Neuronal stem cell (in vitro differentiated cells): Measurements from ENCODE around the gene CROCC2.

ENCODE experiments used
- DNase-seq: peaks from one replicate; pipeline ENCODE4 v3.0.0-alpha.2; 2013; ENCODE audit warnings: low spot score
- H2AFZ ChIP-seq: one replicate; pipeline ENCODE4 v1.6.1; 2013; ENCODE audit warnings: mild to moderate bottlenecking, low read length, inconsistent platforms
- H2AK5ac ChIP-seq: 2 replicates; pipeline ENCODE4 v1.6.1; 2013; ENCODE audit warnings: low read depth, mild to moderate bottlenecking, inconsistent platforms, low read length, moderate library complexity, mixed read lengths
- H2BK120ac ChIP-seq: 2 replicates; pipeline ENCODE4 v1.6.1; 2013; ENCODE audit warnings: low read depth, mild to moderate bottlenecking, inconsistent platforms, low read length, moderate library complexity, mixed read lengths
- H2BK12ac ChIP-seq: one replicate; pipeline ENCODE4 v1.6.1; 2013; ENCODE audit warnings: low read length, inconsistent platforms
- H2BK15ac ChIP-seq: 2 replicates; pipeline ENCODE4 v1.6.1; 2013; ENCODE audit warnings: mild to moderate bottlenecking, low read length, inconsistent platforms, mixed read lengths
- H2BK5ac ChIP-seq: one replicate; pipeline ENCODE4 v1.6.1; 2013; ENCODE audit warnings: inconsistent platforms, mild to moderate bottlenecking, low read length, moderate library complexity
- H3K14ac ChIP-seq: one replicate; pipeline ENCODE4 v1.6.1; 2013; ENCODE audit warnings: low read length, inconsistent platforms
- H3K18ac ChIP-seq: 2 replicates; pipeline ENCODE4 v1.6.1; 2013; ENCODE audit warnings: low read length, inconsistent platforms
- H3K23ac ChIP-seq: 2 replicates; pipeline ENCODE4 v1.6.1; 2013; ENCODE audit warnings: low read depth, mild to moderate bottlenecking, mixed read lengths, low read length, inconsistent platforms; ENCODE audit not compliant: poor library complexity
- H3K27ac ChIP-seq: replicated peaks from 3 replicates; pipeline ENCODE4 v1.5.1; 2013; ENCODE audit warnings: low read length, inconsistent platforms
- H3K27me3 ChIP-seq, 3 experiments: 2 replicates each; pipeline ENCODE4 v1.6.1; 2013; ENCODE audit warnings: low read length in 3 of 3, mild to moderate bottlenecking in 2 of 3, inconsistent platforms in 1 of 3, low read depth in 1 of 3, mixed read lengths in 1 of 3, moderate library complexity in 1 of 3; ENCODE audit not compliant: control insufficient read depth in 3 of 3, insufficient read depth in 3 of 3
- H3K36me3 ChIP-seq, 2 donors: replicated peaks in 1 of 2; 2 replicates each; pipeline ENCODE4 v1.6.1; 2013; ENCODE audit warnings: low read length in 2 of 2; ENCODE audit not compliant: control insufficient read depth in 2 of 2, insufficient read depth in 2 of 2
- H3K4ac ChIP-seq: 2 replicates; pipeline ENCODE4 v1.6.1; 2013; ENCODE audit warnings: inconsistent platforms, mild to moderate bottlenecking, low read length, moderate library complexity
- H3K4me1 ChIP-seq, 2 donors: 1 replicate in 1 of 2; 2 replicates in 1 of 2; pipeline ENCODE4 v1.6.1; 2013; ENCODE audit warnings: low read length in 2 of 2, low read depth in 1 of 2; ENCODE audit not compliant: control insufficient read depth in 2 of 2, insufficient read depth in 1 of 2
- H3K4me2 ChIP-seq: one replicate; pipeline ENCODE4 v1.6.1; 2013; ENCODE audit warnings: mild to moderate bottlenecking, low read length, inconsistent platforms; ENCODE audit not compliant: insufficient read depth, poor library complexity, severe bottlenecking
- H3K4me3 ChIP-seq, 2 donors: 2 replicates each; pipeline ENCODE4 v1.5.1; 2013; ENCODE audit warnings: low read length in 2 of 2, mild to moderate bottlenecking in 2 of 2, inconsistent platforms in 1 of 2, moderate library complexity in 1 of 2
- H3K79me1 ChIP-seq: one replicate; pipeline ENCODE4 v1.6.1; 2013; ENCODE audit warnings: low read depth, mild to moderate bottlenecking, inconsistent platforms, low read length, moderate library complexity
- H3K9ac ChIP-seq: one replicate; pipeline ENCODE4 v1.6.1; 2013; ENCODE audit warnings: mild to moderate bottlenecking, low read depth, low read length, inconsistent platforms; ENCODE audit not compliant: poor library complexity
- H3K9me3 ChIP-seq, 2 donors: replicated peaks in 1 of 2; 2 replicates each; pipeline versions ENCODE3 to v1.6.1; 2013; ENCODE audit warnings: low read length in 2 of 2, mild to moderate bottlenecking in 2 of 2, inconsistent platforms in 1 of 2, low read depth in 1 of 2, mixed read lengths in 1 of 2, moderate library complexity in 1 of 2; ENCODE audit not compliant: control insufficient read depth in 2 of 2, insufficient read depth in 1 of 2
- H4K8ac ChIP-seq: one replicate; pipeline ENCODE4 v1.6.1; 2013; ENCODE audit warnings: low read depth, mild to moderate bottlenecking, inconsistent platforms, low read length, moderate library complexity
- H4K91ac ChIP-seq: one replicate; pipeline ENCODE4 v1.6.1; 2013; ENCODE audit warnings: low read length, low read depth, mild to moderate bottlenecking, inconsistent platforms; ENCODE audit not compliant: poor library complexity
- WGBS, 2 donors: extraction: QIAGEN DNeasy Blood & Tissue Kit; methylation state at CpG; one replicate each; pipeline ENCODE4 v1.1.7; 2013; ENCODE audit warnings: missing lambda C conversion rate in 2 of 2, mixed read lengths in 1 of 2; ENCODE audit not compliant: insufficient read length in 2 of 2, insufficient replicate concordance in 1 of 2; ENCODE audit errors: extremely low coverage in 2 of 2; 5-methylcytosine and 5-hydroxymethylcytosine counted together

CROCC2 gene

GRCh38 chr2:241010531-241011295 lies 104.6 kb downstream of the CROCC2 start:
- peaks cover 0 to 11% (median 0%) of the 10 kb centered on the region in 3 experiments for H3K27me3 ChIP-seq
- no peak overlapping the region for H3K4me2 ChIP-seq
- H3K4ac ChIP-seq, result peak overlapping the region; percentile 1
- H3K27ac ChIP-seq, result no peak overlapping the region
- H4K8ac ChIP-seq, result peak overlapping the region; percentile 7
- H2AK5ac ChIP-seq, result peak overlapping the region; percentile 2
- no peak overlapping the region for H3K14ac ChIP-seq
- H2AFZ ChIP-seq, result peak overlapping the region; percentile 93
- peak overlapping the region; percentile 95 for H2BK15ac ChIP-seq
- H4K91ac ChIP-seq, result no peak overlapping the region
- H3K36me3 ChIP-seq, result no peaks in the 10 kb centered on the region
- peak overlapping the region; percentile 83 for H2BK120ac ChIP-seq
- H3K18ac ChIP-seq, result peak overlapping the region; percentile 44
- no peak overlapping the region for H3K4me3 ChIP-seq
- no peak overlapping the region for H3K9ac ChIP-seq
- H3K23ac ChIP-seq, result peak overlapping the region; percentile 25
- peak overlapping the region; percentile 93 for H2BK12ac ChIP-seq
- peaks cover 8 to 21% of the 10 kb centered on the region in 2 donors for H3K4me1 ChIP-seq
- peaks cover 2% of the 10 kb centered on the region for H3K79me1 ChIP-seq
- H2BK5ac ChIP-seq, result no peak overlapping the region
- DNase-seq, result no peak
- H3K9me3 ChIP-seq, result peaks cover 2 to 3% of the 10 kb centered on the region in 2 donors
- no CpG with 5 or more reads among the region's 12 CpGs for WGBS, 2 donors

DNA sequence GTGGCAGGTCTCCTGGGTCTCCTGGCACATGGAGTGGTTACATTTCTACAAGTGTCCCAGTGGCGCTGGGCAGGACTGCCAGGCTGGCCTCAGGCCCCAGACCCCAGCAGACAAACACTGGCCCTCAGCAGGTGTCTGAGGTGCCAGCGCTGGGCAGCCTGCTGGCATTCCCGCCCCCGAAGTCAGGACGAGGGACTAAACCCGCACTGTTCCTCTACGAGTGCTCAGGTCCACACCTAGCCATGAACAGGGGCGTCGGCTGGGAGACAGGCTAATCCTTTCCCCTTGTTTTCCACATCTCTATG lies 105.1 kb downstream of the CROCC2 start:
- H3K18ac ChIP-seq, result no peak overlapping the region
- H3K4me2 ChIP-seq, result no peak overlapping the region
- H3K27ac ChIP-seq, result no peak overlapping the region
- H2BK15ac ChIP-seq, result no peak overlapping the region
- H3K79me1 ChIP-seq, result peaks cover 2% of the 10 kb centered on the region
- no peak overlapping the region for H4K91ac ChIP-seq
- H3K23ac ChIP-seq, result no peak overlapping the region
- H3K4me1 ChIP-seq, result peaks cover 8 to 21% of the 10 kb centered on the region in 2 donors
- no peak overlapping the region for H2AK5ac ChIP-seq
- no CpG with 5 or more reads among the region's 9 CpGs for WGBS, 2 donors
- no peak overlapping the region for H2AFZ ChIP-seq
- no peaks in the 10 kb centered on the region for H3K36me3 ChIP-seq
- peaks cover 0 to 2% of the 10 kb centered on the region in 2 donors for H3K9me3 ChIP-seq
- no peak overlapping the region for H3K4ac ChIP-seq
- H3K27me3 ChIP-seq, result peaks cover 0 to 11% (median 0%) of the 10 kb centered on the region in 3 experiments
- no peak overlapping the region for H3K14ac ChIP-seq
- H2BK5ac ChIP-seq, result no peak overlapping the region
- DNase-seq, result no peak
- no peak overlapping the region for H4K8ac ChIP-seq
- no peak overlapping the region for H3K9ac ChIP-seq
- H3K4me3 ChIP-seq, result no peak overlapping the region
- no peak overlapping the region for H2BK120ac ChIP-seq
- no peak overlapping the region for H2BK12ac ChIP-seq

- H3K4me1 ChIP-seq, result peaks cover 8 to 21% of the 10 kb centered on the region in 2 donors
- no peak overlapping the region for H3K4me2 ChIP-seq
- H3K9me3 ChIP-seq, result peaks cover 0 to 2% of the 10 kb centered on the region in 2 donors
- peaks cover 2% of the 10 kb centered on the region for H3K79me1 ChIP-seq
- no peak overlapping the region for H2AFZ ChIP-seq
- H3K14ac ChIP-seq, result peak overlapping the region; percentile 63
- H3K9ac ChIP-seq, result no peak overlapping the region
- no peak overlapping the region for H3K23ac ChIP-seq
- no peak overlapping the region for H2BK12ac ChIP-seq
- peaks cover 0 to 11% (median 0%) of the 10 kb centered on the region in 3 experiments for H3K27me3 ChIP-seq
- no peak overlapping the region for H3K27ac ChIP-seq
- DNase-seq, result no peak
- no peak overlapping the region for H4K8ac ChIP-seq
- no peak overlapping the region for H4K91ac ChIP-seq
- H2BK5ac ChIP-seq, result no peak overlapping the region
- no peak overlapping the region for H2BK120ac ChIP-seq
- H3K4ac ChIP-seq, result no peak overlapping the region
- no peaks in the 10 kb centered on the region for H3K36me3 ChIP-seq
- H2AK5ac ChIP-seq, result no peak overlapping the region
- peak overlapping the region; percentile 7 for H3K18ac ChIP-seq
- WGBS, 2 donors, result no CpG with 5 or more reads among the region's 29 CpGs
- H3K4me3 ChIP-seq, result no peak overlapping the region
- no peak overlapping the region for H2BK15ac ChIP-seq
Measured at GRCh38 chr2:241011751-241012510, 105.8 kb downstream of the CROCC2 start.

DNA sequence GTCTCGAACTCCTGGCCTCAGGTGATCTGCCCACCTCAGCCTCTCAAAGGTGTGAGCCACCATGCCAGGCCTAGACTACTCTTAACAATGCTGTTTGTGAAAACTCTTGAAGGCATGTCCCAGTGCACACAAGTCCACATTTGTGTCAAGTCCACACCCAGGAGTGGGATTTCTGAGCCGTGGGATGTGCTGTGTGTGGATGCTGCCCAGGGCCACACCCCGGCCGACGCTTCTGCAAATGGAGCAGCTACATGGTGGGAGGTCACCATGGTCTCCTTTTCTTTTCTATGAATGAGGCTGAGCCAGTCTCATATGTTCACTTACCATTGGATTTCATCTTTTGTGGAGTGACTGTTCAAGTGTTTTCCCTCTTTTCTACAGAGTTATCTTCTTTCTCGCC lies 108.1 kb downstream of the CROCC2 start:
- Histone ChIP-seq H3K4me1 (peaks cover 8 to 15% of the 10 kb centered on the region in 2 donors), H2BK12ac (no peak overlapping the region), H3K18ac (no peak overlapping the region), H3K23ac (no peak overlapping the region), H3K4ac (no peak overlapping the region), H2BK5ac (no peak overlapping the region), H2BK15ac (no peak overlapping the region), H2BK120ac (no peak overlapping the region), H3K9me3 (peaks cover 0 to 2% of the 10 kb centered on the region in 2 donors), H3K79me1 (peaks cover 2% of the 10 kb centered on the region), H3K14ac (peak overlapping the region; percentile 38), H3K27ac (no peak overlapping the region), H3K4me2 (no peak overlapping the region), H3K27me3 (peaks cover 0 to under 1% (median 0%) of the 10 kb centered on the region in 3 experiments), H3K36me3 (no peaks in the 10 kb centered on the region), H2AFZ (no peak overlapping the region), H4K8ac (no peak overlapping the region), H4K91ac (no peak overlapping the region), H2AK5ac (no peak overlapping the region), H3K4me3 (no peak overlapping the region), H3K9ac (no peak overlapping the region)
- WGBS, 2 donors, result no CpG with 5 or more reads among the region's 6 CpGs
- DNase-seq, result no peak
